HepG2 (cell line): Measurements from ENCODE around the gene SERTM1. TPM values are rescaled to one million over a fixed set of nuclear protein-coding genes. Genes with fewer than 3 reads are reported as not detected.

Experiments used
- ATAC-seq: fragments of 200-7000 bp; cut with Tn5 transposase; 3 replicates; pipeline ENCODE4 v1.9.1; 2020; ENCODE audit warnings: mild to moderate bottlenecking, moderate library complexity
- BruUV-seq: library from RNA; stranded (reverse); fragments of 400-500 nt; replicated peaks from 2 replicates; lab custom pipeline; 2021; lab: Mats Ljungman, UMichigan
- CTCF ChIA-PET: fragments of 300-600 bp; formaldehyde crosslinking; extraction: SDS; loops from one replicate; lab custom pipeline; 2021; ENCODE audit warnings: low total read pairs, inconsistent platforms, low intra/inter-chr PET ratio; lab: Yijun Ruan, JAX
- POLR2A ChIA-PET: fragments of 350-600 bp; sonication (Branson Sonifier 250); formaldehyde crosslinking; loops from one replicate; lab custom pipeline; 2020; ENCODE audit warnings: antibody characterized with exemption, inconsistent platforms; lab: Yijun Ruan, JAX
- DNase-seq: peaks from one replicate; pipeline ENCODE4 v3.0.0-alpha.2; 2015; ENCODE audit warnings: low spot score
- FAIRE-seq: peaks from 3 replicates; lab custom pipeline; 2011; peaks lifted over from hg19 to GRCh38; lab: Jason Lieb, UNC
- H2AFZ ChIP-seq: one replicate; pipeline ENCODE4 v1.6.1; 2011; ENCODE audit warnings: low read length, inconsistent platforms
- H3K27ac ChIP-seq: fragments of 300-600 bp; 3 replicates; pipeline ENCODE4 v1.8.0; 2011; ENCODE audit warnings: mixed run types, mild to moderate bottlenecking, mixed read lengths, low read length, inconsistent platforms; ENCODE audit not compliant: insufficient read depth; ENCODE audit errors: extremely low read length
- H3K27me3 ChIP-seq, 2 experiments: fragments of 200-600 bp in 1 of 2; 2 replicates in 1 of 2; 3 replicates in 1 of 2; pipeline versions ENCODE4 v1.6.0 to v1.8.0; 2011; ENCODE audit warnings: low read length in 2 of 2, mild to moderate bottlenecking in 2 of 2, moderate library complexity in 2 of 2, inconsistent platforms in 1 of 2; ENCODE audit not compliant: insufficient read depth in 2 of 2, control insufficient read depth in 1 of 2
- H3K36me3 ChIP-seq, 2 experiments: fragments of 200-600 bp in 1 of 2; replicated peaks in 1 of 2; 2 replicates in 1 of 2; 3 replicates in 1 of 2; pipeline versions ENCODE4 v1.5.1 to v1.8.0; 2011; ENCODE audit warnings: low read length in 2 of 2, inconsistent platforms in 1 of 2; ENCODE audit not compliant: insufficient read depth in 2 of 2, control insufficient read depth in 1 of 2
- H3K4me1 ChIP-seq: 2 replicates; pipeline ENCODE4 v1.5.1; 2012; ENCODE audit warnings: low read length, inconsistent platforms; ENCODE audit not compliant: insufficient read depth
- H3K4me2 ChIP-seq: 2 replicates; pipeline ENCODE4 v1.6.0; 2011; ENCODE audit warnings: low read depth, low read length, inconsistent platforms
- H3K4me3 ChIP-seq, 3 experiments: fragments of 200-600 bp in 1 of 3; sonication (generic), shearing (Covaris generic) in 1 of 3; replicated peaks in 1 of 3; 2 replicates each; pipeline ENCODE4 v1.5.1; 2011 to 2016; ENCODE audit warnings: low read length in 3 of 3, inconsistent platforms in 2 of 3, low read depth in 2 of 3, mild to moderate bottlenecking in 2 of 3, control low read depth in 1 of 3, mixed read lengths in 1 of 3; ENCODE audit not compliant: insufficient read depth in 1 of 3
- H3K79me2 ChIP-seq: one replicate; pipeline ENCODE4 v1.6.1; 2011; ENCODE audit warnings: low read length, inconsistent platforms; ENCODE audit not compliant: insufficient read depth
- H3K9ac ChIP-seq: 2 replicates; pipeline ENCODE4 v1.6.0; 2011; ENCODE audit warnings: mild to moderate bottlenecking, low read depth, low read length, inconsistent platforms; ENCODE audit not compliant: insufficient read depth
- H3K9me3 ChIP-seq: 2 replicates; pipeline ENCODE4 v1.5.1; 2012; ENCODE audit warnings: mild to moderate bottlenecking, low read length
- H4K20me1 ChIP-seq: 2 replicates; pipeline ENCODE4 v1.6.0; 2011; ENCODE audit warnings: inconsistent platforms, mild to moderate bottlenecking, low read length, moderate library complexity; ENCODE audit not compliant: insufficient read depth
- CAMTA2 ChIP-seq: sonication (generic); formaldehyde crosslinking; IDR thresholded peaks from 2 replicates; pipeline ENCODE4 v1.4.0; 2020; ENCODE audit warnings: mild to moderate bottlenecking, missing genetic modification reagents, borderline replicate concordance
- CCAR2 ChIP-seq: fragments of 200-400 bp; formaldehyde crosslinking; optimal IDR thresholded peaks from 2 replicates; pipeline ENCODE3; 2018; ENCODE audit warnings: low read depth, mild to moderate bottlenecking, low read length, moderate library complexity
- KLF9 ChIP-seq: IDR thresholded peaks from 2 replicates; pipeline ENCODE4 v1.6.1; 2016; ENCODE audit warnings: low read depth
- PHF5A ChIP-seq: IDR thresholded peaks from one replicate; pipeline ENCODE4 v1.6.1; 2018; ENCODE audit warnings: low read depth, missing genetic modification reagents; ENCODE audit not compliant: unreplicated experiment
- RBM39 ChIP-seq: fragments of 200-400 bp; formaldehyde crosslinking; IDR thresholded peaks from one replicate; pipeline ENCODE4 v1.6.1; 2018; ENCODE audit warnings: antibody characterized with exemption, mild to moderate bottlenecking, low read depth, low read length; ENCODE audit not compliant: poor library complexity, severe bottlenecking
- SYNCRIP ChIP-seq: fragments of 200-400 bp; formaldehyde crosslinking; IDR thresholded peaks from 2 replicates; pipeline ENCODE4 v1.6.1; 2018; ENCODE audit warnings: mild to moderate bottlenecking, low read depth, low read length; ENCODE audit not compliant: insufficient read depth
- TAF15 ChIP-seq: fragments of 200-400 bp; formaldehyde crosslinking; IDR thresholded peaks from one replicate; pipeline ENCODE4 v1.6.1; 2018; ENCODE audit warnings: mild to moderate bottlenecking, low read depth, low read length; ENCODE audit not compliant: poor library complexity, severe bottlenecking
- TRIM24 ChIP-seq: sonication (generic); formaldehyde crosslinking; IDR thresholded peaks from 2 replicates; pipeline ENCODE4 v1.8.0; 2022; ENCODE audit warnings: mild to moderate bottlenecking, missing genetic modification reagents
- U2AF1 ChIP-seq: fragments of 200-400 bp; formaldehyde crosslinking; optimal IDR thresholded peaks from 2 replicates; pipeline ENCODE3; 2017; ENCODE audit warnings: mild to moderate bottlenecking, low read depth, low read length
- ZFP36L2 ChIP-seq: sonication (generic); formaldehyde crosslinking; IDR thresholded peaks from 2 replicates; pipeline ENCODE4 v1.4.0; 2020; ENCODE audit warnings: missing genetic modification reagents
- ZIK1 ChIP-seq: sonication (generic); formaldehyde crosslinking; IDR thresholded peaks from 2 replicates; pipeline ENCODE4 v1.5.0; 2020; ENCODE audit warnings: mild to moderate bottlenecking, low read depth, missing genetic modification reagents, borderline replicate concordance
- ZNF329 ChIP-seq: sonication (generic); formaldehyde crosslinking; IDR thresholded peaks from 2 replicates; pipeline ENCODE4 v1.9.0; 2021; ENCODE audit warnings: low read depth, mild to moderate bottlenecking, missing genetic modification reagents
- ZNF446 ChIP-seq: sonication (generic); formaldehyde crosslinking; IDR thresholded peaks from 2 replicates; pipeline ENCODE4 v1.5.0; 2020; ENCODE audit warnings: mild to moderate bottlenecking, missing genetic modification reagents
- WGBS: methylation state at CpG from one replicate; pipeline ENCODE4 v1.1.6; 2017; ENCODE audit warnings: low lambda C conversion rate; 5-methylcytosine and 5-hydroxymethylcytosine counted together
- in situ Hi-C: cut with HindIII; loops from 2 replicates; pipeline ENCODE4 v1.10.0; 2017; ENCODE audit warnings: low pct_unique_long_range_greater_than_20kb; ENCODE audit not compliant: extremely low pct_ligation_motif_present
- intact Hi-C: fragments of 100-400 bp; cut with micrococcal nuclease; formaldehyde crosslinking; loops from one replicate; pipeline ENCODE4 v1.10.0; 2022; ENCODE audit not compliant: unreplicated experiment
- polyA plus RNA-seq, 8 experiments: library from polyadenylated mRNA; depleted of rRNA in 3 of 8; stranded (reverse) in 7 of 8; unstranded in 1 of 8; fragments of >200 nt; fragmentation: Illumina TruSeq in 4 of 8; extraction: Trizol in 4 of 8; gene quantifications; 2 replicates each; pipeline versions ENCODE4 v1.2.1 to v1.2.3, GENCODE V29; 2011 to 2016; ENCODE audit warnings: low read depth in 4 of 8, missing spikeins in 1 of 8, mixed read lengths in 1 of 8; ENCODE audit not compliant: insufficient read depth in 1 of 8
- total RNA-seq, 5 experiments: library from RNA; depleted of rRNA; stranded (reverse); fragments of >200 nt; fragmentation: Illumina TruSeq; extraction: Trizol; gene quantifications; 2 replicates each; pipeline ENCODE4 v1.2.3, GENCODE V29; 2016; ENCODE audit warnings: low read depth in 1 of 5
- TF ChIP-seq, protein P1 (sequence below): sonication (generic); formaldehyde crosslinking; IDR thresholded peaks from 2 replicates; pipeline ENCODE4 v1.4.0; 2020; ENCODE audit warnings: missing genetic modification reagents, borderline replicate concordance
- TF ChIP-seq, protein P2 (sequence below): sonication (generic); formaldehyde crosslinking; IDR thresholded peaks from 2 replicates; pipeline ENCODE4 v1.8.1; 2022; ENCODE audit warnings: low read depth, mild to moderate bottlenecking, missing genetic modification reagents

Gene SERTM1
- total and polyA plus RNA-seq, 2 of the 13 experiments (the other 11 are each of a cell fraction or from before 2014, with no cell fraction given), result not detected

DNA sequence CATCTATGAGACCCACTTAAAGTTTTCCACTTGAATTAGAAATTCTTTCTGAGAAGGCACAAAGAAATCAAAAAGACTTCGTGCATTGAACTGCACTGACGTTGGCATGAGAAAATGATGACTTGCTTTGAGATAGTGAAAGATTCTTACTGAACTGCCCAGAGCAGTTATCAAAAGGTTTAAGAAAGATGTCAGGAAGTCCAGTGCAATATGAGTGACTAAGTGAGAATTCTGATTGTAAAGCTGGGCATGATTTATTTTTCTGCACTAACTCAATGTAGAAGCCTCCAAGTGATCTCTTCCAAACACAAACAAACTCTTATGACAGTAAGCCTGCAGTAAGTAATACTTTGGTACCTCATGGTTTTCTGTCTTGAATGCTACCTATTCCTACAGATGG is 52.1 kb downstream of the SERTM1 start:
- 0% methylated on average over 2 of the region's 2 CpGs for WGBS
- in situ Hi-C loops (loop anchor here (25.0 kb wide), 1 partner anchor 739 kb away; no protein-coding TSS in a partner anchor), intact Hi-C loops (no loop called here)
- no peak overlapping the region for H3K4me3 ChIP-seq
- H2AFZ ChIP-seq, result no peak overlapping the region
- DNase-seq (no peak), FAIRE-seq (no peak), ATAC-seq (no peak)
- no peak overlapping the region for H3K9ac ChIP-seq
- no peaks in the 10 kb centered on the region for H3K36me3 ChIP-seq
- H3K9me3 ChIP-seq, result no peaks in the 10 kb centered on the region
- H4K20me1 ChIP-seq, result no peaks in the 10 kb centered on the region
- BruUV-seq, result no TSS peak
- H3K4me2 ChIP-seq, result no peak overlapping the region
- H3K79me2 ChIP-seq, result no peaks in the 10 kb centered on the region
- peaks cover 0 to 8% of the 10 kb centered on the region in 2 experiments; a peak in 4 of 5 replicates for H3K27me3 ChIP-seq
- ChIA-PET POLR2A (no interaction called here), CTCF (no interaction called here)
- TF ChIP-seq CCAR2 (no peak), SYNCRIP (no peak), ZIK1 (no peak), KLF9 (CRISPR knock-in tag) (no peak), U2AF1 (no peak), TAF15 (no peak), PHF5A (CRISPR knock-in tag) (no peak), CAMTA2 (CRISPR knock-in tag) (no peak), TRIM24 (CRISPR knock-in tag) (no peak), ZNF446 (no peak), ZFP36L2 (CRISPR knock-in tag) (no peak), RBM39 (no peak), ZNF329 (no peak)
- TF ChIP-seq, protein P1, sequence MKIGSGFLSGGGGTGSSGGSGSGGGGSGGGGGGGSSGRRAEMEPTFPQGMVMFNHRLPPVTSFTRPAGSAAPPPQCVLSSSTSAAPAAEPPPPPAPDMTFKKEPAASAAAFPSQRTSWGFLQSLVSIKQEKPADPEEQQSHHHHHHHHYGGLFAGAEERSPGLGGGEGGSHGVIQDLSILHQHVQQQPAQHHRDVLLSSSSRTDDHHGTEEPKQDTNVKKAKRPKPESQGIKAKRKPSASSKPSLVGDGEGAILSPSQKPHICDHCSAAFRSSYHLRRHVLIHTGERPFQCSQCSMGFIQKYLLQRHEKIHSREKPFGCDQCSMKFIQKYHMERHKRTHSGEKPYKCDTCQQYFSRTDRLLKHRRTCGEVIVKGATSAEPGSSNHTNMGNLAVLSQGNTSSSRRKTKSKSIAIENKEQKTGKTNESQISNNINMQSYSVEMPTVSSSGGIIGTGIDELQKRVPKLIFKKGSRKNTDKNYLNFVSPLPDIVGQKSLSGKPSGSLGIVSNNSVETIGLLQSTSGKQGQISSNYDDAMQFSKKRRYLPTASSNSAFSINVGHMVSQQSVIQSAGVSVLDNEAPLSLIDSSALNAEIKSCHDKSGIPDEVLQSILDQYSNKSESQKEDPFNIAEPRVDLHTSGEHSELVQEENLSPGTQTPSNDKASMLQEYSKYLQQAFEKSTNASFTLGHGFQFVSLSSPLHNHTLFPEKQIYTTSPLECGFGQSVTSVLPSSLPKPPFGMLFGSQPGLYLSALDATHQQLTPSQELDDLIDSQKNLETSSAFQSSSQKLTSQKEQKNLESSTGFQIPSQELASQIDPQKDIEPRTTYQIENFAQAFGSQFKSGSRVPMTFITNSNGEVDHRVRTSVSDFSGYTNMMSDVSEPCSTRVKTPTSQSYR (CRISPR knock-in tag), result no peak
- TF ChIP-seq, protein P2, sequence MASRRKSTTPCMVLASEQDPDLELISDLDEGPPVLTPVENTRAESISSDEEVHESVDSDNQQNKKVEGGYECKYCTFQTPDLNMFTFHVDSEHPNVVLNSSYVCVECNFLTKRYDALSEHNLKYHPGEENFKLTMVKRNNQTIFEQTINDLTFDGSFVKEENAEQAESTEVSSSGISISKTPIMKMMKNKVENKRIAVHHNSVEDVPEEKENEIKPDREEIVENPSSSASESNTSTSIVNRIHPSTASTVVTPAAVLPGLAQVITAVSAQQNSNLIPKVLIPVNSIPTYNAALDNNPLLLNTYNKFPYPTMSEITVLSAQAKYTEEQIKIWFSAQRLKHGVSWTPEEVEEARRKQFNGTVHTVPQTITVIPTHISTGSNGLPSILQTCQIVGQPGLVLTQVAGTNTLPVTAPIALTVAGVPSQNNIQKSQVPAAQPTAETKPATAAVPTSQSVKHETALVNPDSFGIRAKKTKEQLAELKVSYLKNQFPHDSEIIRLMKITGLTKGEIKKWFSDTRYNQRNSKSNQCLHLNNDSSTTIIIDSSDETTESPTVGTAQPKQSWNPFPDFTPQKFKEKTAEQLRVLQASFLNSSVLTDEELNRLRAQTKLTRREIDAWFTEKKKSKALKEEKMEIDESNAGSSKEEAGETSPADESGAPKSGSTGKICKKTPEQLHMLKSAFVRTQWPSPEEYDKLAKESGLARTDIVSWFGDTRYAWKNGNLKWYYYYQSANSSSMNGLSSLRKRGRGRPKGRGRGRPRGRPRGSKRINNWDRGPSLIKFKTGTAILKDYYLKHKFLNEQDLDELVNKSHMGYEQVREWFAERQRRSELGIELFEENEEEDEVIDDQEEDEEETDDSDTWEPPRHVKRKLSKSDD, result no peak
- no peaks in the 10 kb centered on the region for H3K4me1 ChIP-seq
- H3K27ac ChIP-seq, result no peak overlapping the region
